SK-N-SH treated with all-trans-retinoic acid at 6 μM for 48 hours (cell line): ENCODE data around the gene ZC3H8.

Experiments used
- ZFP3 ChIP-seq: fragments of 250-450 bp; sonication (Bioruptor Pico); IDR thresholded peaks from 2 replicates; pipeline ENCODE4 v1.5.0; 2020; ENCODE audit warnings: mild to moderate bottlenecking, moderate library complexity
- ZNF8 ChIP-seq: fragments of 450-650 bp; formaldehyde crosslinking; IDR thresholded peaks from 2 replicates; pipeline ENCODE4 v1.5.0; 2020; ENCODE audit warnings: mild to moderate bottlenecking, moderate library complexity
- TF ChIP-seq, protein P1 (sequence below): fragments of 250-450 bp; sonication (Bioruptor Pico); IDR thresholded peaks from 2 replicates; pipeline ENCODE4 v1.5.1; 2020; ENCODE audit warnings: low read depth, mild to moderate bottlenecking, moderate library complexity
- TF ChIP-seq, protein P2 (sequence below): fragments of 250-450 bp; sonication (Bioruptor Pico); IDR thresholded peaks from 2 replicates; pipeline ENCODE4 v1.5.0; 2020; ENCODE audit warnings: mild to moderate bottlenecking, moderate library complexity
- TF ChIP-seq, protein P3 (sequence below): fragments of 250-450 bp; sonication (Bioruptor Pico); IDR thresholded peaks from 2 replicates; pipeline ENCODE4 v1.5.1; 2021; ENCODE audit warnings: mild to moderate bottlenecking, moderate library complexity

DNA sequence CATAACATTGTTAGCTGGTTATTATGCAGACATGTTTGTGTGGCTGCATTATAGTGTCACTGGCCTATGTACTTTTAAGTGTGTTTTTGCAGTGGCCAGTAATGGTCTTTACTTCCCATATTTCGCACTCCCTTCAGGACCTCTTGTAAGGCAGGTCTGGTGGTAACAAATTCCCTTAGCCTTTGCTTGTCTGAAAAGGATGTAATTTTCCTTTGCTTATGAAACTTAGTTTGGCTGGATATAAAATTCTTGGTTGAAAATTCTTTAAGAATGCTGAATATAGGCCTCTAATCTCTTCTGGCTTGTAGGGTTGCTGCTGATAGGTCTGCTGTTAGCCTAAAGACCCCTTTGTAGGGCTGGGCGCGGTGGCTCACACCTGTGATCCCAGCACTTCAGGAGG lies 34.7 kb downstream of the ZC3H8 start:
- TF ChIP-seq ZNF8 (CRISPR knock-in tag) (no peak), ZFP3 (CRISPR knock-in tag) (no peak)
- TF ChIP-seq, protein P1, sequence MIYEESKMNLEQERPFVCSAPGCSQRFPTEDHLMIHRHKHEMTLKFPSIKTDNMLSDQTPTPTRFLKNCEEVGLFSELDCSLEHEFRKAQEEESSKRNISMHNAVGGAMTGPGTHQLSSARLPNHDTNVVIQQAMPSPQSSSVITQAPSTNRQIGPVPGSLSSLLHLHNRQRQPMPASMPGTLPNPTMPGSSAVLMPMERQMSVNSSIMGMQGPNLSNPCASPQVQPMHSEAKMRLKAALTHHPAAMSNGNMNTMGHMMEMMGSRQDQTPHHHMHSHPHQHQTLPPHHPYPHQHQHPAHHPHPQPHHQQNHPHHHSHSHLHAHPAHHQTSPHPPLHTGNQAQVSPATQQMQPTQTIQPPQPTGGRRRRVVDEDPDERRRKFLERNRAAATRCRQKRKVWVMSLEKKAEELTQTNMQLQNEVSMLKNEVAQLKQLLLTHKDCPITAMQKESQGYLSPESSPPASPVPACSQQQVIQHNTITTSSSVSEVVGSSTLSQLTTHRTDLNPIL, result no peak
- TF ChIP-seq, protein P2, sequence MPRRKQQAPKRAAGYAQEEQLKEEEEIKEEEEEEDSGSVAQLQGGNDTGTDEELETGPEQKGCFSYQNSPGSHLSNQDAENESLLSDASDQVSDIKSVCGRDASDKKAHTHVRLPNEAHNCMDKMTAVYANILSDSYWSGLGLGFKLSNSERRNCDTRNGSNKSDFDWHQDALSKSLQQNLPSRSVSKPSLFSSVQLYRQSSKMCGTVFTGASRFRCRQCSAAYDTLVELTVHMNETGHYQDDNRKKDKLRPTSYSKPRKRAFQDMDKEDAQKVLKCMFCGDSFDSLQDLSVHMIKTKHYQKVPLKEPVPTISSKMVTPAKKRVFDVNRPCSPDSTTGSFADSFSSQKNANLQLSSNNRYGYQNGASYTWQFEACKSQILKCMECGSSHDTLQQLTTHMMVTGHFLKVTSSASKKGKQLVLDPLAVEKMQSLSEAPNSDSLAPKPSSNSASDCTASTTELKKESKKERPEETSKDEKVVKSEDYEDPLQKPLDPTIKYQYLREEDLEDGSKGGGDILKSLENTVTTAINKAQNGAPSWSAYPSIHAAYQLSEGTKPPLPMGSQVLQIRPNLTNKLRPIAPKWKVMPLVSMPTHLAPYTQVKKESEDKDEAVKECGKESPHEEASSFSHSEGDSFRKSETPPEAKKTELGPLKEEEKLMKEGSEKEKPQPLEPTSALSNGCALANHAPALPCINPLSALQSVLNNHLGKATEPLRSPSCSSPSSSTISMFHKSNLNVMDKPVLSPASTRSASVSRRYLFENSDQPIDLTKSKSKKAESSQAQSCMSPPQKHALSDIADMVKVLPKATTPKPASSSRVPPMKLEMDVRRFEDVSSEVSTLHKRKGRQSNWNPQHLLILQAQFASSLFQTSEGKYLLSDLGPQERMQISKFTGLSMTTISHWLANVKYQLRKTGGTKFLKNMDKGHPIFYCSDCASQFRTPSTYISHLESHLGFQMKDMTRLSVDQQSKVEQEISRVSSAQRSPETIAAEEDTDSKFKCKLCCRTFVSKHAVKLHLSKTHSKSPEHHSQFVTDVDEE, result no peak
- TF ChIP-seq, protein P3, sequence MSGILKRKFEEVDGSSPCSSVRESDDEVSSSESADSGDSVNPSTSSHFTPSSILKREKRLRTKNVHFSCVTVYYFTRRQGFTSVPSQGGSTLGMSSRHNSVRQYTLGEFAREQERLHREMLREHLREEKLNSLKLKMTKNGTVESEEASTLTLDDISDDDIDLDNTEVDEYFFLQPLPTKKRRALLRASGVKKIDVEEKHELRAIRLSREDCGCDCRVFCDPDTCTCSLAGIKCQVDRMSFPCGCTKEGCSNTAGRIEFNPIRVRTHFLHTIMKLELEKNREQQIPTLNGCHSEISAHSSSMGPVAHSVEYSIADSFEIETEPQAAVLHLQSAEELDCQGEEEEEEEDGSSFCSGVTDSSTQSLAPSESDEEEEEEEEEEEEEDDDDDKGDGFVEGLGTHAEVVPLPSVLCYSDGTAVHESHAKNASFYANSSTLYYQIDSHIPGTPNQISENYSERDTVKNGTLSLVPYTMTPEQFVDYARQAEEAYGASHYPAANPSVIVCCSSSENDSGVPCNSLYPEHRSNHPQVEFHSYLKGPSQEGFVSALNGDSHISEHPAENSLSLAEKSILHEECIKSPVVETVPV, result no peak
